Left lung (tissue), 10 donors: ENCODE data around the gene LEAP2. TPM values are rescaled to one million over a fixed set of nuclear protein-coding genes. Genes with fewer than 3 reads are reported as not detected.
A peak's percentile ranks its signal among the peaks of the same experiment; 100 is the strongest.

Experiments used
- ATAC-seq: fragments of 200-7000 bp; cut with Tn5 transposase; one replicate; pipeline ENCODE4 v1.9.1; 2020; ENCODE audit warnings: moderate library complexity
- DNase-seq, 4 donors: peaks; one replicate each; pipeline ENCODE4 v3.0.0-alpha.2; 2013 to 2020
- H3K27ac ChIP-seq, 2 donors: fragments of 200-600 bp; sonication (generic) in 1 of 2; one replicate each; pipeline versions ENCODE4 v1.5.0 to v1.8.0; 2020 to 2021
- H3K27me3 ChIP-seq, 2 donors: fragments of 200-600 bp; sonication (generic) in 1 of 2; one replicate each; pipeline versions ENCODE4 v1.5.0 to v1.8.0; 2020 to 2021
- H3K36me3 ChIP-seq, 2 donors: fragments of 200-600 bp; sonication (generic) in 1 of 2; one replicate each; pipeline versions ENCODE4 v1.5.0 to v1.8.0; 2020 to 2021
- H3K4me1 ChIP-seq, 2 donors: fragments of 200-600 bp; one replicate each; pipeline ENCODE4 v1.8.0; 2021
- H3K4me3 ChIP-seq, 2 donors: fragments of 200-600 bp; sonication (generic) in 1 of 2; one replicate each; pipeline versions ENCODE4 v1.5.0 to v1.8.0; 2020 to 2021; ENCODE audit warnings: mild to moderate bottlenecking in 1 of 2
- H3K9me3 ChIP-seq, 2 donors: fragments of 200-600 bp; sonication (generic) in 1 of 2; one replicate each; pipeline versions ENCODE4 v1.5.0 to v1.8.0; 2020 to 2021
- intact Hi-C, 2 donors: fragments of 100-400 bp; cut with DNase I; formaldehyde crosslinking; loops; one replicate each; pipeline versions ENCODE4 v1.11.2 to v1.14.2; 2022
- polyA plus RNA-seq, 6 donors: library from polyadenylated mRNA; unstranded; fragments of 120-200 nt; gene quantifications; one replicate each; pipeline ENCODE4 v1.2.1, GENCODE V29; 2013; ENCODE audit not compliant: insufficient read length in 6 of 6
- total RNA-seq, 2 donors: library from RNA; stranded (reverse); fragmentation: NEBNext Ultra II Directional; extraction: Animal tissue kit (Norgen Biotek cat#: 25700); gene quantifications; one replicate each; pipeline ENCODE4 v1.2.1, GENCODE V29; 2021
- TF ChIP-seq, protein P1 (sequence below), 2 donors: fragments of 200-600 bp; sonication (generic) in 1 of 2; IDR thresholded peaks; one replicate each; pipeline versions ENCODE4 v1.5.0 to v1.8.0; 2021; ENCODE audit warnings: antibody characterized with exemption in 2 of 2
- donor health status: DM: no; HTN: yes; CAD: no.
- donor health status: DM: no; HTN: no; CAD: no.

LEAP2 gene
- total and polyA plus RNA-seq, 8 donors: 1.2 to 6.0 (median 4.0) TPM

DNA sequence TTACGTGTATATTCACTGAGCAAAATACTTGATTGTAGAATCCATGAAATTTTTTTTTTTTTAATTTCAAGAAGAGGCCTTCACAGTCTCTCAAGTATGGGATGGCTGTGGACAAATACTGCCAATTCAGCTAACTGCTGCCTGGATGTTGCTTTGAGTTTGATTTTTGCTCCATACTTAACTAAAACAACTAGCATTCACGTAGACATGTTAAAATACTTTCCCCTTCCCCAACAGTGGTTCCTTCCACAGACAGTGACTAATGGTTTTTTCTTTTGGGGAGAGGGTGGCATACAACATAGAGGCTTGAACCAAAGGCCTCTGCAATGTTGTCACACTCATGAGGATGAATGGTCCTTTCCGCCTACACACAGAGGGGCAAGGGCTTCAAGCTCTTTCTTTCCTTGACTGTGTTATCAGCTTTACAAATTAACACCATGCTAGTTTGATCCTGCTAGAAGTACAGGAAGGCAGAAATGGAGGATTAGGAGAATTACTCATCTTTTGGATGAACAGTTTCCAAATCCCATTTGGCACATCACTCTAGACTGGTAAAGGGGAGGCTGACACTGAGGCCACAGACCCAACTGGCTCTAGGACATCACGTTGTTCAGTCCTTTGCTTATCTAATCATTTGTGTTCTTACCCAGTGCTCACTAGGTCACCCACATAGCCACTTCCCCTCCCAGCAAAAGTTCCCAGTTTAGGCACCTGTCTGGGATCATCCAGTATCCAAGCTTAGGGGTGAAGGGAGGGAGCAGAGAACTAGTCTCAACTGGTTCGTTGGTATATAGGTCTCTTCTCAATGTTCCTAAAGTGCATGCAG, 1.8 kb upstream of the LEAP2 start:
- Histone ChIP-seq H3K27me3 (no peaks in the 10 kb centered on the region), H3K4me1 (peaks cover 0 to 14% of the 10 kb centered on the region in 2 donors), H3K36me3 (peaks cover 0 to 67% of the 10 kb centered on the region in 2 donors), H3K27ac (no peak overlapping the region), H3K4me3 (no peak overlapping the region), H3K9me3 (no peaks in the 10 kb centered on the region)
- ATAC-seq: no peak
- TF ChIP-seq, protein P1, sequence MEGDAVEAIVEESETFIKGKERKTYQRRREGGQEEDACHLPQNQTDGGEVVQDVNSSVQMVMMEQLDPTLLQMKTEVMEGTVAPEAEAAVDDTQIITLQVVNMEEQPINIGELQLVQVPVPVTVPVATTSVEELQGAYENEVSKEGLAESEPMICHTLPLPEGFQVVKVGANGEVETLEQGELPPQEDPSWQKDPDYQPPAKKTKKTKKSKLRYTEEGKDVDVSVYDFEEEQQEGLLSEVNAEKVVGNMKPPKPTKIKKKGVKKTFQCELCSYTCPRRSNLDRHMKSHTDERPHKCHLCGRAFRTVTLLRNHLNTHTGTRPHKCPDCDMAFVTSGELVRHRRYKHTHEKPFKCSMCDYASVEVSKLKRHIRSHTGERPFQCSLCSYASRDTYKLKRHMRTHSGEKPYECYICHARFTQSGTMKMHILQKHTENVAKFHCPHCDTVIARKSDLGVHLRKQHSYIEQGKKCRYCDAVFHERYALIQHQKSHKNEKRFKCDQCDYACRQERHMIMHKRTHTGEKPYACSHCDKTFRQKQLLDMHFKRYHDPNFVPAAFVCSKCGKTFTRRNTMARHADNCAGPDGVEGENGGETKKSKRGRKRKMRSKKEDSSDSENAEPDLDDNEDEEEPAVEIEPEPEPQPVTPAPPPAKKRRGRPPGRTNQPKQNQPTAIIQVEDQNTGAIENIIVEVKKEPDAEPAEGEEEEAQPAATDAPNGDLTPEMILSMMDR (IDR thresholded peaks at IDR 0.05): no peak
- intact Hi-C loops: no loop called here
- no peak for DNase-seq

DNA sequence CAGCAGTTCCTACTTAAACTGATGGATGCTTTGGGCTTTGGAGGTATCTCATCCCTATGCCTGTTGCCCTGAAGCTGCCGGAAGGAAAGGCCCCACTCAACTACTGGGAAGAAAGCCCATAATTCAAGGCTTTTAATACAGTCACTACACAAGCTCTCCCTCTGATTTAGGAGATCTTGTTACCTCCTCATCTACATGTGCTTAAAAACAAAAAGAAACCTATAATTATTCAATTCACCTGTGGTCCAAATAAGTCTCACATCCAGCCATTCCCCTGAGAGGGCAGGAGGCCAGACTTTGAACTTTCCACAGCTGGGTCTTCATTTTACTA, 715 bp upstream of the LEAP2 start:
- no peaks in the 10 kb centered on the region for H3K27me3 ChIP-seq
- H3K27ac ChIP-seq: peak overlapping the region in 1 of 2 donors; percentile 27
- no peak for ATAC-seq
- H3K4me3 ChIP-seq: no peak overlapping the region
- TF ChIP-seq, protein P1 (IDR thresholded peaks at IDR 0.05): no peak
- peaks cover 0 to 72% of the 10 kb centered on the region in 2 donors for H3K36me3 ChIP-seq
- H3K9me3 ChIP-seq: no peaks in the 10 kb centered on the region
- intact Hi-C loops: no loop called here
- DNase-seq: no peak
- peaks cover 0 to 4% of the 10 kb centered on the region in 2 donors for H3K4me1 ChIP-seq

DNA sequence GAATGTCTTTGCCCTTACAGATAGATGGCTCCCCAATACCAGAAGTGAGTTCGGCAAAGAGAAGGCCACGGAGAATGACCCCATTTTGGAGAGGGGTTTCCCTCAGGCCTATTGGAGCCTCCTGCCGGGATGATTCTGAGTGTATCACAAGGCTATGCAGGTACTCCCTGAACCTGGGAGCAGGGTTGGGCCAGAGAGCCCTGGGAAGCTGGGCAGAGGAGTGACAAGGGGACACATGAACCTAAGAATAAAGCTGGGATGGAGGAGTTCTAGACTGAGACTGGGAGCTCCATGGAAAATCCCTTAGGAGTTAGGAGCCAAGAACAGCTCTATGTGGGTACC, 433 bp downstream of the LEAP2 start:
- TF ChIP-seq, protein P1 (IDR thresholded peaks at IDR 0.05): no peak
- no peak for ATAC-seq
- H3K4me1 ChIP-seq: no peaks in the 10 kb centered on the region
- no peak for DNase-seq
- no peak overlapping the region for H3K4me3 ChIP-seq
- H3K36me3 ChIP-seq: peaks cover 0 to 72% of the 10 kb centered on the region in 2 donors
- no peaks in the 10 kb centered on the region for H3K27me3 ChIP-seq
- no peak overlapping the region for H3K27ac ChIP-seq
- no peaks in the 10 kb centered on the region for H3K9me3 ChIP-seq
- intact Hi-C loops: no loop called here

DNA sequence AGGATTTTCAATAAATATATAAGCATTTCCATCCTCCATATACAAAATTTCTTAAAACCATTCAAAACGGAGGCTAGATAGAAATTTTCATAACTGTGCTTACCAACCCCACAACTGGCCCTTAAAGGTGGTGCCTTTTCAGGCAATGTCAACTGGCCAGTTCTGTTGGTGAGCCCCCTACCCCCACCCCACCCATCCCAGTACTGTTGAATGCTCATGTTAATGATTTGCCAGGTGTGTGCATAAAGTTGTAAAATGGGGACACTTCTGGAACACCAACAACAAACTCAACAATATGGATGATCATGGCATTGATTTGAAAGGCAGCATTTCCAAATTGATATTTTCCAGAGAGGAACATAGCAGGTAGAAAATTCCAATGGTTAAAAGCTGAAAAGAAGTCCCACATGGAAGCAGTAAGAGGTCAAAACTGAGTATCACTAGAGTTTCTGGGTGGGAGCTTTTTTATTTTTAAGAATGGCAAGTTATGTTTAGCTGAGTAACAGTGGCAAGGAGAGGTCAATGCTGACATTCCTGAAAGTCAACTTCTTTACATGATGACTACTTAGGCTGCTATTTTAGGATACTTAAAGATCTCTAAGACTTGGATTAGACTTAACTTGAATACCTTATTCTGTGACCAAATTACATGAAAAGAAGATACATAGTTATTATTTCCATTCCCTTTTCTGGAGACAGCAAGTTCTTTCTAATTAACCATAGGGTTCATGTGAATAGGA, 2.7 kb downstream of the LEAP2 start:
- intact Hi-C loops: no loop called here

DNA sequence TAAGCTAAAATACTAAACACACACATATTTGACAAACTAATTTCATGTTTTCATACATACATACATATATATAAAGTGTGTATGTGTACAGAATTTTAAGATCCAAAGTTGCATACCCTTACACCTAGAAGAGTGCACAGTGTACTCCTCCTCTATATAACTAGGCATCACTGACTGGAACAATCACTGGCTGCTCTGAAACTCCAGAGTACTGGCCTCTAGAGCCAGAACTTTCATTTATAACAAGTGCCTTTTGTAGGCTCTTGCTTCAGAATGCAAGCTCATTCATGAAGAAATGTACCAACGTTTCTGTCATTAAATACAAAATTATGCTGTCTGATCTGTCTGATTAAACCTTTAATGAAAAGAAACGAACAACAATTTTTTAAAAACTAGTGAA, 4.0 kb downstream of the LEAP2 start:
- ATAC-seq: peak; percentile 14
- no peak overlapping the region for H3K4me3 ChIP-seq
- DNase-seq: no peak
- peaks cover 0 to 72% of the 10 kb centered on the region in 2 donors for H3K36me3 ChIP-seq
- no peaks in the 10 kb centered on the region for H3K27me3 ChIP-seq
- intact Hi-C loops: no loop called here
- H3K4me1 ChIP-seq: no peaks in the 10 kb centered on the region
- no peaks in the 10 kb centered on the region for H3K9me3 ChIP-seq
- no peak overlapping the region for H3K27ac ChIP-seq
- TF ChIP-seq, protein P1 (IDR thresholded peaks at IDR 0.05): no peak

More for the DNA sequence above, 2.7 kb downstream of the LEAP2 start:
- H3K4me3 ChIP-seq: no peak overlapping the region
- DNase-seq (no peak), ATAC-seq (peak; percentile 50)
- TF ChIP-seq, protein P1 (IDR thresholded peaks at IDR 0.05): no peak
- peak overlapping the region in 1 of 2 donors; percentile 44 for H3K27ac ChIP-seq
- H3K36me3 ChIP-seq: peaks cover 0 to 72% of the 10 kb centered on the region in 2 donors
- H3K27me3 ChIP-seq: no peaks in the 10 kb centered on the region
- no peaks in the 10 kb centered on the region for H3K9me3 ChIP-seq
- H3K4me1 ChIP-seq: no peaks in the 10 kb centered on the region
